Measurements from ENCODE around the gene NUDT2.

DNA sequence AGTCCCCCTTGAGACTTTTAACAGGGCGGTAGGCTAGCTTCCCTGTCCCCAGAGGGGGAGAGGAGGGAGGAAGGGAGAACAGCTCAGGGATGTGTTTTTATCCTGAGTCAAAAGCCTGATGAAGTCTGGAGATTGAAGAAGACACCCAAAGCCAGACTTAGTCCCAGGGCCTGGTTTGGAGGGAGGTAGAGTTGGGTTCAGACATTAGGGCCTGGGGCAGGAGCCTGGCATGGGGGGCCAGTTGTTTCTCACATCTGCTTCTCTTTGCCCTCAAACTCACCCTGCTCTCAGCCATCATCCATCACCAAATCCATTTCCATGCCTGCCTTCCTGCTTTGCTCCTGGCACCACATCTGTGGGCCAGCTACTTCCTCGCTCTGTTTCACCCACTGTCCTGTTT lies 44.4 kb downstream of the NUDT2 start:
- TF ChIP-seq, protein P1, sequence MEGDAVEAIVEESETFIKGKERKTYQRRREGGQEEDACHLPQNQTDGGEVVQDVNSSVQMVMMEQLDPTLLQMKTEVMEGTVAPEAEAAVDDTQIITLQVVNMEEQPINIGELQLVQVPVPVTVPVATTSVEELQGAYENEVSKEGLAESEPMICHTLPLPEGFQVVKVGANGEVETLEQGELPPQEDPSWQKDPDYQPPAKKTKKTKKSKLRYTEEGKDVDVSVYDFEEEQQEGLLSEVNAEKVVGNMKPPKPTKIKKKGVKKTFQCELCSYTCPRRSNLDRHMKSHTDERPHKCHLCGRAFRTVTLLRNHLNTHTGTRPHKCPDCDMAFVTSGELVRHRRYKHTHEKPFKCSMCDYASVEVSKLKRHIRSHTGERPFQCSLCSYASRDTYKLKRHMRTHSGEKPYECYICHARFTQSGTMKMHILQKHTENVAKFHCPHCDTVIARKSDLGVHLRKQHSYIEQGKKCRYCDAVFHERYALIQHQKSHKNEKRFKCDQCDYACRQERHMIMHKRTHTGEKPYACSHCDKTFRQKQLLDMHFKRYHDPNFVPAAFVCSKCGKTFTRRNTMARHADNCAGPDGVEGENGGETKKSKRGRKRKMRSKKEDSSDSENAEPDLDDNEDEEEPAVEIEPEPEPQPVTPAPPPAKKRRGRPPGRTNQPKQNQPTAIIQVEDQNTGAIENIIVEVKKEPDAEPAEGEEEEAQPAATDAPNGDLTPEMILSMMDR (IDR thresholded peaks at IDR 0.05): no peak
- no peak for TF ChIP-seq EZH2 (IDR thresholded peaks at IDR 0.05; ENCODE audit: borderline replicate concordance, insufficient read depth, low read depth, low read length, poor library complexity, severe bottlenecking)

Data from B cell (primary cell).